ENCODE results near the gene TECPR2. TPM values are rescaled to one million over a fixed set of nuclear protein-coding genes. Genes with fewer than 3 reads are reported as not detected.

Gene TECPR2
- total RNA-seq, 2 donors from 2014 or later, result 27.7 to 28.0 TPM

DNA sequence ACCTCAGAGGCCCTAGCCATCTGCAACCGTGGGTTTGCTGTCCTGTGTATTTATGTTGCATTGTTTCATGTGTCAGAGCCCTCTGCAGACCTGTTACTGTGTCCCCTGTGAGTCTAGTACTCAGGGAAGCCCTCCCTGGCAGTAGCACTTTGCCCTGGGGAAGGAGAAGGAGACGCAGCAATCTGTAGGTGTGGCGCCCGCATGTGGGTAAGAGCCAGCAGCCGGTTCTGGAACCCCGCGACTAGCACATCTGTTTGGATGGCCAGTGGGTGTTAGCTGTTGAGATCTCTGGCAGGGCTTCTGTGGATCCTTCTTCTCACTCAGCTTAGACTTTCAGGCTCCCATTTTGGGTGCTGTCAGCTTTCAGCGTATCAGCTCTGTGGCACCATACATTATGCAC lies 57.0 kb downstream of the TECPR2 start:
- Histone ChIP-seq H3K4me1 (ENCODE audit: control insufficient read depth, insufficient read depth, low read length) (no peaks in the 10 kb centered on the region), H3K4me3 (ENCODE audit: low read length) (no peak overlapping the region), H3K9ac (ENCODE audit: extremely low read depth, low read length, poor library complexity, severe bottlenecking) (no peak overlapping the region), H3K27ac (ENCODE audit: low read depth, low read length) (no peak overlapping the region), H3K36me3 (ENCODE audit: control insufficient read depth, insufficient read depth, low read length) (peaks cover 9% of the 10 kb centered on the region), H3K9me3 (ENCODE audit: control insufficient read depth, low read length) (no peaks in the 10 kb centered on the region), H3K27me3 (ENCODE audit: control insufficient read depth, insufficient read depth, low read length, poor library complexity, severe bottlenecking) (no peaks in the 10 kb centered on the region)
- H3K27ac Mint-ChIP-seq, result no peak overlapping the region
- H3K4me3 Mint-ChIP-seq, result no peak overlapping the region
- no peaks in the 10 kb centered on the region for H3K9me3 Mint-ChIP-seq
- TF ChIP-seq, protein P1, sequence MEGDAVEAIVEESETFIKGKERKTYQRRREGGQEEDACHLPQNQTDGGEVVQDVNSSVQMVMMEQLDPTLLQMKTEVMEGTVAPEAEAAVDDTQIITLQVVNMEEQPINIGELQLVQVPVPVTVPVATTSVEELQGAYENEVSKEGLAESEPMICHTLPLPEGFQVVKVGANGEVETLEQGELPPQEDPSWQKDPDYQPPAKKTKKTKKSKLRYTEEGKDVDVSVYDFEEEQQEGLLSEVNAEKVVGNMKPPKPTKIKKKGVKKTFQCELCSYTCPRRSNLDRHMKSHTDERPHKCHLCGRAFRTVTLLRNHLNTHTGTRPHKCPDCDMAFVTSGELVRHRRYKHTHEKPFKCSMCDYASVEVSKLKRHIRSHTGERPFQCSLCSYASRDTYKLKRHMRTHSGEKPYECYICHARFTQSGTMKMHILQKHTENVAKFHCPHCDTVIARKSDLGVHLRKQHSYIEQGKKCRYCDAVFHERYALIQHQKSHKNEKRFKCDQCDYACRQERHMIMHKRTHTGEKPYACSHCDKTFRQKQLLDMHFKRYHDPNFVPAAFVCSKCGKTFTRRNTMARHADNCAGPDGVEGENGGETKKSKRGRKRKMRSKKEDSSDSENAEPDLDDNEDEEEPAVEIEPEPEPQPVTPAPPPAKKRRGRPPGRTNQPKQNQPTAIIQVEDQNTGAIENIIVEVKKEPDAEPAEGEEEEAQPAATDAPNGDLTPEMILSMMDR (conservative IDR thresholded peaks at IDR 0.05), result no peak
- no peak for DNase-seq
- H3K27me3 Mint-ChIP-seq (ENCODE audit: insufficient read depth), result no peaks in the 10 kb centered on the region
- H3K4me1 Mint-ChIP-seq, result peaks cover 3% of the 10 kb centered on the region
- H3K36me3 Mint-ChIP-seq (ENCODE audit: low read depth), result peaks cover 27% of the 10 kb centered on the region
- WGBS, 2 experiments (ENCODE audit: insufficient coverage in 1 of 2, insufficient read length in 1 of 2), result 96 to 99% methylated on average over 5 to 8 of the region's 8 CpGs

DNA sequence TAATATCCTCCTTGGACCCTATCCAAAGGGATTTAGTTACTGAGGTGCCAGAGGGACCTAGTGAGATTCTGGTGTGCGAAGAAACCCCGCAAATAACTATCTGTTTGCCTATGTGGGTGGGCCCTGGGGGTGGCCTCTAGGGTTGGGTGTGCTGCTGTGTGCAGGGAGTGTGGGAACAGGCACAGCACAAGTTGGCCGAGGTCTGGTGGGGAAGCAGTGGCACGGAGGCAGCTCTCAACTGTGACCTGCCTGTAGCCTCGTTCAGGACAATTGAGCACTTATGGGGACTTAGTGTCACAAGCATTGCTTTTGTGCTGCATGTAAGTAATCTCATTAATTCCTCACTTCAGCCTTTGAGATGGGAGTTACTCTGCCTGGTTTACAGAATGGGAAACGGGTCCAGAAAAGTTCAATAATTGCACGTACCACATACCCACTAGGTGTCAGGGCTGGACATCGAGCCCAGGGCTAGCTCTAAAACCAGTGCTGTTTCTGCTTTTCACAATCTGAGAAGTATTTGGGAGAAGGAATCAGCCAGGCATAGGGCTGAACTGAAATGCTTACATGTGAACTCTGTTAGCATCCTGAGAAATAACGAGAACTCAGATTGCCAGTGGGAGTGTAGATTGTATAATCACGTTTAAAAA lies 58.8 kb downstream of the TECPR2 start:
- no peaks in the 10 kb centered on the region for H3K27me3 ChIP-seq (ENCODE audit: control insufficient read depth, insufficient read depth, low read length, poor library complexity, severe bottlenecking)
- no peak overlapping the region for H3K27ac ChIP-seq (ENCODE audit: low read depth, low read length)
- Mint-ChIP-seq H3K27ac (no peak overlapping the region), H3K9me3 (no peaks in the 10 kb centered on the region), H3K36me3 (ENCODE audit: low read depth) (peaks cover 27% of the 10 kb centered on the region), H3K4me1 (no peaks in the 10 kb centered on the region), H3K4me3 (no peak overlapping the region), H3K27me3 (ENCODE audit: insufficient read depth) (no peaks in the 10 kb centered on the region)
- no peak for DNase-seq
- H3K4me3 ChIP-seq (ENCODE audit: low read length), result no peak overlapping the region
- TF ChIP-seq, protein P1 (conservative IDR thresholded peaks at IDR 0.05), result no peak
- no peaks in the 10 kb centered on the region for H3K4me1 ChIP-seq (ENCODE audit: control insufficient read depth, insufficient read depth, low read length)
- 89 to 98% methylated on average over 7 to 10 of the region's 10 CpGs for WGBS, 2 experiments (ENCODE audit: insufficient coverage in 1 of 2, insufficient read length in 1 of 2)
- H3K9me3 ChIP-seq (ENCODE audit: control insufficient read depth, low read length), result no peaks in the 10 kb centered on the region
- H3K36me3 ChIP-seq (ENCODE audit: control insufficient read depth, insufficient read depth, low read length), result peaks cover 9% of the 10 kb centered on the region
- H3K9ac ChIP-seq (ENCODE audit: extremely low read depth, low read length, poor library complexity, severe bottlenecking), result no peak overlapping the region

DNA sequence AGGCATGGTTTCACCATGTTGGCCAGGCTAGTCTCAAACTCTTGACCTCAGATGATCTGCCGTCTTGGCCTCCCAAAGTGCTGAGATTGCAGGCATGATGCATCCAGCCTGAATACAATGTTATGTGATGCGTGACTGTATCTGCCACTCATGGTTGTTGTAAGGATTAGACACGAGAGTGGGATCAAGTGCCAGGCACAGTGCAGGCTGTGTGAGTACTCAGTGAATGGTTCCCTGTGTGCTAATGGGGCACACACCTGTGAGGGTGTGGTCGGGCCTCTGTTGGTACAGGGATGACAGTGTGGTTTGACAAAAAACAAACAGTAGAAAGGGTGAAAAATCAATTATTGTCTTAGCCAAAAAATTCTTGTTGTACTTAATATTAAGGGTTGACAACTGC lies 61.8 kb downstream of the TECPR2 start:
- no peaks in the 10 kb centered on the region for H3K4me1 Mint-ChIP-seq
- Histone ChIP-seq H3K27ac (ENCODE audit: low read depth, low read length) (no peak overlapping the region), H3K9ac (ENCODE audit: extremely low read depth, low read length, poor library complexity, severe bottlenecking) (no peak overlapping the region), H3K36me3 (ENCODE audit: control insufficient read depth, insufficient read depth, low read length) (peaks cover 30% of the 10 kb centered on the region), H3K9me3 (ENCODE audit: control insufficient read depth, low read length) (no peaks in the 10 kb centered on the region), H3K4me1 (ENCODE audit: control insufficient read depth, insufficient read depth, low read length) (no peaks in the 10 kb centered on the region), H3K4me3 (ENCODE audit: low read length) (no peak overlapping the region), H3K27me3 (ENCODE audit: control insufficient read depth, insufficient read depth, low read length, poor library complexity, severe bottlenecking) (no peaks in the 10 kb centered on the region)
- no peaks in the 10 kb centered on the region for H3K27me3 Mint-ChIP-seq (ENCODE audit: insufficient read depth)
- TF ChIP-seq, protein P1 (conservative IDR thresholded peaks at IDR 0.05), result no peak
- no peaks in the 10 kb centered on the region for H3K9me3 Mint-ChIP-seq
- no peak overlapping the region for H3K4me3 Mint-ChIP-seq
- H3K27ac Mint-ChIP-seq, result no peak overlapping the region
- H3K36me3 Mint-ChIP-seq (ENCODE audit: low read depth), result peaks cover 45% of the 10 kb centered on the region
- WGBS, 2 experiments (ENCODE audit: insufficient coverage in 1 of 2, insufficient read length in 1 of 2), result 96 to 97% methylated on average over 4 of the region's 4 CpGs
- no peak for DNase-seq
